ENCODE results near the gene CLDN4.
"Not testable (repeated sequence)": the region's sequence is repeated elsewhere in the genome, so short reads cannot be mapped to it uniquely, and the experiment has no call there.

The CLDN4 gene

DNA sequence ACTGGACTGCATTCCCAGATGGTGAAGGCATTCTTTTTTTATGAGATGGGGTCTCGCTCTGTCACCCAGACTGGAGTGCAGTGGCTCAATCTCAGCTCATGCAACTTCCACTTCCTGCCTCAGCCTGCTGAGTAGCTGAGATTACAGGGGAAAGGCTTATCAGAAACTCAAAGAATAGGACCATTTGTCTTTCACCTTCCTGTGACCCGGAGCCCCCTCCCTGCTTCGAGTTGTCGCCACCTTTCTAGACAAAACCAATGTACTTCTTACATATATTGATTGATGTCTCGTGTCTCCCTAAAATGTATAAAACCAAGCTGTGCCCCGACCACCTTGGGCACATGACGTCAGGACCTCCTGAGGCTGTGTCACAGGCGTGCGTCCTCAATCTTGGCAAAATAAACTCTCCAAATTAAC lies 13.3 kb downstream of the CLDN4 start:
- no peak for DNase-seq

DNA sequence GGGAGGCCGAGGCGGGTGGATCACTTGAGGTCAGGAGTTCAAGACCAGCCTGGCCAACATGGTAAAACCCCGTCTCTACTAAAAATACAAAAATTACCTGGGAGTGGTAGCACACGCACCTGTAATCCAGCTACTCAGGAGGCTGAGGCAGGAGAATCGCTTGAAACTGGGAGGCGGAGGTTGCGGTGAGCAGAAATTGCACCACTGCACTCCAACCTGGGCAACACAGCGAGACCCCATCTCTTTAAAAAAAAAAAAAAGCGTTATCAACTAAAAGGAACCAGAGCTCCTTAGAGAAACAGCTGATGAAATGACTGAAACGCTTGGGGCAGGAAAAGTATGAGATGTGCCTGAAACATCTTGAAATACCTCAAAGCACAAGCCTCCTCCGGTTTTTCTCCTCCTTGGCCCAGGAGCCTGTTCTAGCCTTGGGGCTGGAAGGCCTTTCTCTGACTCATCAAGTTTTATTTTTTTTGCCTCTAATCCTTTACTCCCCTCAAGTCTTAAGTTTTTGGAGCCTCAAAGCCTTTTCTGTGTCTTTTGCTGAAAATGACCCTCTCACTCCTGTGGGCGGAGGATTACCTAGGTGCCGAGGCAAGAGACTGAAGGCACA lies 14.2 kb downstream of the CLDN4 start:
- no peak for DNase-seq

DNA sequence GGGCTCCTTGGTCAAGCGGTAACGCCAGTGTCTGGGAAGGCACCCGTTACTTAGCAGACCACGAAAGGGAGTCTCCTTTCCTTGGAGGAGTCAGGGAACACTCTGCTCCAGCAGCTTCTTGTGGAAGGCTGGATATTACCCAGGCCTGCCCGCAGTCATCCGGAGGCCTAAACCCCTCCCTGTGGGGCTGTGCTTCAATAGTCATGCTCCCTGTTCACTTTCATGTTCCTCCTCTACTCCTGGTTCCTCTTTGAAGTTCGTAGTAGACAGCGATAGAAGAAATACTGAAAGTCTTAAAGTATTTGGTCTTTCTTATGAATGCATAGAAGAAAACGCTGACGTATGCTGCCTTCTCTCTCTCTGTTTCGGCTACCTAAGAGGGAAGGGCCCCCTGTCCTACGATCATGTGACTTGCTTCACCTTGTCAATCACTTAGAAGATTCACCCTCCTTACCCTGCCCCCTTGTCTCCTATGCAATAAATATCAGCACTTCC lies 15.0 kb downstream of the CLDN4 start:
- DNase-seq, result not testable (repeated sequence)

DNA sequence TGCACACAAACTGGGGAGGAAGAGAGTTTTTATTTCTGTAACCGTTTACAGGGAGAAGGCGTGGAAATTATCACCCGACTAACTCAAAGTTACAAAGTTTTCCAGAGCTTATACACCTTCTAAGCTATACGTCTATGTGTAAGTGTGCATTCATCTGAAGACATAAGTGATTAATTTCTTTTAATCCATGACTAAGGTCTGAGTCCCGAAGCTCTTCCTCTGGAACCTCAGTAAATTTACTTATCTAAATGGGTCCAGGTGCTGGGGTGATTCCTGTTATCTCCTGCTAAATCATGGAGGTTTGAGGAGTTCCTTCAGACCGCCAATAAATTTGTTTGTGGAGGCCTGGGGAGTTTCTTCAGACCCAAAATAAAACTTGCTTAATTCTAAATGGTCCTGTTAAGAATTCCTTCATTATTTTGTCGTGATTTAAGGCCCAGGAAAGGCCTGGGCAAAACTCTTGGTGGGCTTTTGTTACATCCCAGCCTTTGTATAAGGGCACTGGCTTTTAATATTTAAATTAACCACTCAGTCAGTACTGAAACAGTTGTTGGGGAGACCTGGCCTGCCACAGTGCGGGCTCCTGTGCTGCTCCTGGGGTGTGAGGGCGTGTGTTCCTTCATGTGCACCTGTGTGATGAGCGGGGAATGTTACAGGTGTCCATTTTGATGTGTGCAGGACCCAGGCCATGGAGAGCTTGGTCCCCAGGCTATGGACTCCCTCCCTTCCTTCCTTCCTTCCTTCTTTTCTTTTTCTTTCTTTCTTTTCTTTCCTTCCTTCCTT lies 17.3 kb downstream of the CLDN4 start:
- no peak for DNase-seq

DNA sequence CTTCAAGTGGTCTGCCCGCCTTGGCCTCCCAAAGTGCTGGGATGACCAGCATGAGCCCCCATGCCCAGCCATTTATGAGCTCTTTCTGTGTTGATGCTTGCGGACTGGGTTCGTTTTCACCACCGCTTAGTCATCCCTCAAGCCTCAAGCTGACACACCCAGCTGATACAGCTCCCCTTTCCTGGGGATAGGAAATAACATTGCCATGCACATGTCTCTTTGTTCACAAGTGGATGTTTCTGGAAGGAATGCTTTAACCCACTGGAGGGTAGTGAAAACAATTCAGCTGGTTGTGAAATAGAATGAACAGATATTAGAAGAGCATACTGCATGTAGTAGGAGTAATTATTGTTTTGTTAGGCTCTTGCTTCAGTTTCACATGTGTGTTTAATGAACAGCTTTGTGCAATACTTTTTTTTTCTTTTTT lies 20.0 kb downstream of the CLDN4 start:
- no peak for DNase-seq

DNA sequence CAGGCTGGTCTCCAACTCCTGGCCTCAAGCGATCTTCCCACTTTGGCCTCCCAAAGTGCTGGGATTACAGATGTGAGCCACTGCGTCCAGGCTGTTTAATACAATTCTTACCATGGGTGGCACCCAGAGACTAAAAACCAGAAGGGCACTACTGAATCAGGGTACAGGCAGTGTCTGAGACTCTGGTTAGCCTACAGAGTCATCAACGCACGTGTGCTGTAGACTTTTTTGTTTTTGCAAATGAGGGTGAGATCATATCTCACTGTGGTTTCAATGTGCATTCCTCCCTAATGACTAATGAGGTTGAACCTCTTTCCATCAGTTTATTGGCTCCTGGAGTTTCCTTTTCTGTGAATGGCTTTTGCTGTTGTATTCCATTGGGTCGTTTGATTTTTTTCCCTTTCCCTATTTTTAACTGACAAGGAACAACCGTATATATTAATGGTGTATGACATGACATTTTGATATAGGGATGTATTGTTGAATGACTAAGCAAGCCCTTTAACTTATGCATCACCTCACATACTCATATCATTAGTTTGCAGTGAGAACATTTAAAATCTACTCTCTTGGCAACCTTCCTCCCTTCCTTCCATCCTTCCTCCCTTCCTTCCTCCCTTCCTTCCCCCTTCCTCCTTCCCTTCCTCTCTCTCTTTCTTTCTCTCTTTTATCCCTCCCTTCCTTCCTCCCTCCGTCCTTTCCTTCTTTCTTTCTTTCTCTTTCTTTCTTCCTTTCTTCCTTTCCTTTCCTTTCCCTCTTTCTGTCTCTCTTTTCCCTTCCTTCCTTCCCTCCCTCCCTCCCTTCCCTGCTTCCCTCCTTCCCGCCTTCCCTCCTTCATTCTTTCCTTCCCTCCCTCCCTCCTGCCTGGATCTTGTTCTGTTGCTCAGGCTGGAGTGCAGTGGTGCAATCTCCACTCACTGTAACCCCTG lies 20.9 kb downstream of the CLDN4 start:
- DNase-seq, result peak; percentile 69

DNA sequence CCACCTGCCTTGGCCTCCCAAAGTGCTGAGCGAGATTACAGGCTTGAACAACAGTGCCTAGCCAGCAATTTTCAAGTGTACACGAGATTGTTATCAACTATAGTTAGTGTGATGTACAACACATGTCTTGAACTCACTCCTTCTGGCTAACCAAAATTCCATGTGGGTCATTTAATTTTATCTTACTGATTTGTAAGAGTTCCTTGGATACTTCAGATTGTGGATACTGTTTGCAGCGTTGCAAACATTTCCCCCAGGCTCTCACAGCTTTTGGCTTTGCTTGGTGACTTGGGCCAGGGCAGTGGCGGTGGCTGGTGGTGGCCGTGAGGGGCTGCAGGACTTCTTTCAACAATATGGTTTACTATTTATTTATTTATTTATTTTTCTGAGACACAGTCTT lies 21.7 kb downstream of the CLDN4 start:
- DNase-seq, result no peak

DNA sequence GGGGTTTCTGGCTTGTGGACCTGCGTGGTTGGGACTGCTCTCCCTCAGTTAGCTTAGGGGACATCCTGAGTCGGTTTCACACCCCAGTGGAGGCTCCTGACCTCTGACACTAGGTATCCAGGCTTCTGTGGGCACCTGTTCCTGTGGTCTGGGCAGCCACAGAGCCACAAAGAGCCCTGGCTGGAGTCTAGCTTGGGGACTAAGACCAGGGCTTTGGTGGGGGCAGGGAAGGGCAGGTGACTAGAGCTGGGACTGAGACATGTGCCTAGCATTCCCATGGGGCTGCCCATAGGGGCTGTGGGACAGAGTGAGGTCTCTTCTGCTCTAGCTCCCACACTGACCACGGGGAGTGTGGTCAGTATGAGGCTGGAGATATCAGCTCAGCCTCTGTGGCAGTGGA lies 26.1 kb downstream of the CLDN4 start:
- DNase-seq, result no peak

DNA sequence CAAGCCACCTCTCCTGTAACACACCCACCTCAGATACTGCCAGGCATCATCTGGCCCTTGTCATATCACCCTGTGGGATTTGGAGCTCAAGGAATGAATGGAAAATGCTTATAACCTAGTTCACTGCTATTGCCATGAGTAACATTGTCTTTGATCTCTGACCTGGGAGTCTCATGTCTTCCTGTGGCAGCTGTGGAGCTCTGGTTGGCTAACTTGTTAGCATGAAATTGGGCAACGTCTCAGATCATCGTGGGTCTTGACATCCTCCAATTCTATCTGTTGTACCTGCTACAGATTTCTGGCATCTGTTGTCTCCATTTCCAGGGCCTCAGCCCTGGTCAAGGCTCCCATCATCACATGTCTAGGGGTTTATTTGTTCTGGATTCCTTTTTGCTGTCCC lies 28.0 kb downstream of the CLDN4 start:
- no peak for DNase-seq

DNA sequence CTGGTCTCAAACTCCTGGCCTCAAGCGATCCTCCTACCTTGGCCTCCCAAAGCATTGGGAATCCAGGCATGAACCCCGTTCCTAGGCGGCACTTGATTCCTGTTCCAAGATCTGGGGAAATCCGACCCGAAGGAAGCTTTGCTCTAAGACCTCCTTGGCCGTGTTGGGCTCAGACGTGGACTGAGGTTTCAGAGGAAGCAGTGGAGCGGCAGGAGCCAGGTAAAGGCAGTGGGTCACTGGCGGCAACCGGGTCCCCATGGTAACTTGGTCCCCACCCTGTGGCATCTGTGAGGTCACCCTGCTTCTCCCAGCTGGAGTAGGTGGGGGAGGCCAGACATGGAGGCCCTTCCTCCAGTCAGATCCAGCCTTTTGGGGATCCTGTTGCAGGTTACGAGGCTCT lies 30.1 kb downstream of the CLDN4 start, which contains the start of gene TMEM270:
TSS of gene TMEM270 (plus strand) at position 301 of the 400 bp plus-strand sequence. CDS start at position 337, 36 bp downstream.
- DNase-seq, result no peak

DNA sequence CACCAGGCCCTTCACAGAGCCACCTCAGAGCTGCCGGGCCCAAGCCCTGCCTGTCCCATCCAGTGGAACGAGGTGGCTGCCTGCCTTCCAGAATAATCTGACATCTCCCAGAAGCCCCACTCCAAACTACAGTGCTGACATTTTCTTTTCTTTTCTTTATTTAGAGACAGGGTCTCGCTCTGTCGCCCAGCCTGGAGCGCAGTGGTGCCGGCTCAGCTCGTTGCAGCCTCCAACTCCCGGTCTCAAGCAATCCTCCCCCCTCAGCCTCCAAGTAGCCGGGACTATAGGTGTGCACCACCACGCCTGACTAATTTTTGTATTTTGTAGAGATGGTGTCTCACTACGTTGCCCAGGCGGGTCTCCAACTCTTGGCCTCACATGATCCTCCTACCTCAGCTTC lies 30.5 kb downstream of the CLDN4 start:
- DNase-seq, result no peak

DNA sequence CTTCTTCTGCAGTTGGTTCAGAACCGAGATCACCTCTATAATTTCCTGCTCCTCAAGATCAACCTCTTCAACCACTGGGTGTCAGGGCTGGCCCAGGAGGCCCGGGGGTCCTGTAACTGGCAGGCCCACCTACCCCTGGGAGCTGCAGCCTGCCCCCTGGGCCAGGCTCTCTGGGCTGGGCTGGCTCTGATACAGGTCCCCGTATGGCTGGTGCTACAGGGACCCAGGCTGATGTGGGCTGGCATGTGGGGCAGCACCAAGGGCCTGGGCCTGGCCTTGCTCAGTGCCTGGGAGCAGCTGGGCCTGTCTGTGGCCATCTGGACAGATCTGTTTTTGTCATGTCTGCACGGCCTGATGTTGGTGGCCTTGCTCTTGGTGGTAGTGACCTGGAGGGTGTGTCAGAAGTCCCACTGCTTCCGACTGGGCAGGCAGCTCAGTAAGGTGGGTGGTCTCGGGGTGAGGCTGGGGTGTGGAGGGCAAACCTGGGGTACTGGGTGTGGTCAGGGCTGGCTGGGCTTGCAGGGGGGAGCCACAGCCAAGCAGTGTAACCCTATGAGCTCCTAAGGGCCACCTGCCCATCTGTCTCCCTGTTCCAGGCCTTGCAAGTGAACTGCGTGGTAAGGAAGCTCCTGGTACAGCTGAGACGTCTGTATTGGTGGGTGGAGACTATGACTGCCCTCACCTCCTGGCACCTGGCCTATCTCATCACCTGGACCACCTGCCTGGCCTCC lies 34.4 kb downstream of the CLDN4 start:
- DNase-seq, result peak; percentile 73

DNA sequence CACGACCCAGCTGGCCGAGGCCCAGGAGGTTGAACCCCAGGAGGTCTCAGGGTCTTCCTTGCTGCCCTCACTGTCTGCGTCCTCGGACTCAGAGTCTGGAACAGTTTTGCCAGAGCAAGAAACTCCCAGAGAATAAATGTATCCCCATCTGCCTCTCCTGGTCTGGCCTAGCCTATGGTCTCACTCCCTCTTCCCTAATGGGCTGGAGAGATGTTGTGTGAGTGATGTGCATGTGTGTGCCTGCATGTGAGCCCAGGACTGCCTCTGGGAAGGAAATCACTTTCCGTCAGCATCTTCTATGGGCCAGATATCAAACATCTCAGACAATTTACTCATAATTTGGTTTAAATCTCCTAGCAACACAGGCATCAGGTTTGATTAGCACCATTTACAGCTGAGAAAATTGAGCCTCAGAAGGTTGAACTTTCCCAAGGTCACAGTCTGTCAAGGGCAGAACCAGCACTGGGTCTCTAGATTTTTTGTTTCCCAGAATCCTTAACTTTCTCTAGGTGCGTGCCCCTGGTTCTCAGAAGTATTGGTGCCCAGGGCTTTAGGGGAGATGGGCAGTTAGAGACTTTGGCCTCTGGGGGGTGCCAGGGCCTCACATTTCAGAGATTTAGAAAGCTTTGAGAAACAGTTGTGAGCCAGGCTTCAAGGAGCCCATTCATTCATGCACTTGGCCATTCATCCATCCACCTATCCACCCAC lies 35.1 kb downstream of the CLDN4 start:
- DNase-seq, result peak; percentile 73

DNA sequence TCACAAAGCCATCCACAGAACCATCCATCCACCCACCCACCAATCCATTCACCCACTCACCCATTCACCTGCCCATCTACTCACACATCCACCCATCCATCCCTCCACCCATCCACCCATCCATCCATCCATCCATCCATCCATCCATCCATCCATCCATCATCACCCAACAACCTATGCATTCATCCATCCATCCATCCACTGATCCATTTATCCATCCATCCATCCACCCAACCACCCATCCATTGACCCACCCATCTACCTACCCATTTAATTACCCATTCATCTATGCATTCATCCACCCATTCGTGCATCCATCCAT lies 35.6 kb downstream of the CLDN4 start:
- no peak for DNase-seq

DNA sequence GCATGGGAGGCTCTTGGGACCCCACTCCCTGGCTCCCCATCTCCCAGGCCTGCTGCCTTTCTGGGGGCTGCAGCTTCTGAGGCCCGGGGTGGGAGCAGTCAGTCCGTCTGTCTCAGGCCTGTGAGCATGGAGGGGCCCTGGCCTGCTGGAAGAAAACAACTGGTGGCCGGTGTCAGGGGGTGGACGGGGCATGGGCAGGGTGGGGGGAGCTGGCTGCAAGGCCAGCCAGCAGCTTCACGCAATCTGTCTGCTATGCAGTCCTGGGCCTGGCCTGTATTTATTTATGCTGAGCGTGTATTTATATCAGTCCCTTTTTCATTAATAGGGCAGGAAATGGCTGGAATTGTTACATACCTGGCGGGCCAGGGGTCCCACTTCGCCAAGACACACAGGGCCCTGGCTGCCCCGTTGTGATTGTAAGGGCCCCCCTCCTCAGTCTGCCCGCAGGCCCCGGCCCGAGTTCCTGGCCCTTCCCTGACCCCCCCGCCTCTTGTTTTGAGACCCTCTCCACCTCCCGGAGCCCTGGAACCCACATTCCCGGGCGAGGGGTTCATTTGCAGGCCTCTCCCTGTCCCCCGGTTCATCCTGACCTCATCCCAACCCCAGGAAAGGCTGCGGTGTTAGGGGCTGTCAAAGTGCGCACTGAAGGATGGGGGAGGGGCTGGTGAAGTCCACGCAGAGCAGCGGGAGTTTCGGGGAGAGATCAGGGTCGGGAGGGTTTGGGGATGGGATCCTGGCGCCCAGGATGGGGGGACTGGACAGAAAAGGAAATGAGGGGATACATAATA lies 38.4 kb downstream of the CLDN4 start:
- DNase-seq, result no peak

DNA sequence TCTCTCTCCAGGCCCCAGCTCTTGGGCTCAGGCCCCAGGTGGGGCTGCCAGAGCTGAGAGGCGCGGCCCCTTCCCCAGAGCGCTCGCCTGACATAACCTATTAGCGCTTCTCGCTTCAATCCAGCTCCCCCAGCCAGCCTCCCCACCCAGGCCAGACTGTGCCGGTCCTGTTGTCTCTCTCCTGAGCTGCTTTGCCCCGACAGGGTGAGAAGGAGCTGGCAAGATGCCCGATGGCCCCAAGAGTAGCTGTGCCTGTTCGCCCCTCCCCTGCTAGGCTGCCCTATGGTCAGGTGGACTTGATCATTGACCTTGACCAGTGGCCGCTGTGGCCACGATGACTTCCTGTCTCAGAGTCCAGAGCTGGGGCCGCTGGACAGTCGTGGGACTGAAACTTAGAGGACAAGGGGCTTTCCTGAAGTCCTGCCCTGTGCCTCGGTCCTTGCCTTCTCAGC lies 39.3 kb downstream of the CLDN4 start:
- no peak for DNase-seq

DNA sequence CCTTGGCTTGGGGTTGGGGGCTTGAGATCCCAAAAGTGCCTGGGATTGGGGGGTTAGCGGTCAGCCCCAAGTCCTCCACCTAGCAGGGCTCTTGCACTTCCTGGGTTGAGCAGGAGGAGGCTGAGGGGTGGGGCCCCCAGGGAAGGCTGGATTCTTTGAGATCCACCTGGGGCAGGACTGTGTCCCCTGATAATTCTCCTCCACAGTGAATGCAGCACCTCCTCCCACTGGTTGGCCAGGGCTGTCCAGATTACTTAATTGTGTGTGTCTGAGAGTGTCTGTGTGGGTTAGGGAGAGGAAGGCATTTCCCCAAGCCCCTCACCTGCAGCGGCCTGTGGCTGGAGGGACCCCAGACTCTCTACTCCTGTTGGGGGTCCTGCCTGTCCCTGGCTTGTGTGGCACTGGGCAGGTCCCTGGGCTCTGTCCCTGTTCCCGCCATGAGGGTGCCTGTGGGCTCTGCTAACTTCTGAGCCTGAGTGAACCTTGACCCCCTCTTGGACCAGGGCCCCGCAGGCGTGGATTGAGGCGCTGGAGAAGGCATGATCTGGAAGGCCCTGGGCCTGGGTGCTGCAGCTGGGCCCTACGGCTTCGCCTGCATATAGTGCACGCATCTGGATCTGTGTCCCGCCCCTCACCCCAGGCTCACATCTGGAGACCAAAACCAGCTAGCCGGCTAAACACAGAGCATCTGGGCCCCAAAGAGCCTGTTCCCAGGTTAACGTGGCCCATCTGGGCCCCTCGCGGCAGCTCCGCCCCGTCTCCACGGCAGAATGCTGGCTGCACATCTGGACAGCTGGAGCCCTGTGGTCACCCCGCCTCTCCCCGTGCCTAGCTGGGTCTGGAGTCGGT lies 40.6 kb downstream of the CLDN4 start:
- DNase-seq, result no peak

DNA sequence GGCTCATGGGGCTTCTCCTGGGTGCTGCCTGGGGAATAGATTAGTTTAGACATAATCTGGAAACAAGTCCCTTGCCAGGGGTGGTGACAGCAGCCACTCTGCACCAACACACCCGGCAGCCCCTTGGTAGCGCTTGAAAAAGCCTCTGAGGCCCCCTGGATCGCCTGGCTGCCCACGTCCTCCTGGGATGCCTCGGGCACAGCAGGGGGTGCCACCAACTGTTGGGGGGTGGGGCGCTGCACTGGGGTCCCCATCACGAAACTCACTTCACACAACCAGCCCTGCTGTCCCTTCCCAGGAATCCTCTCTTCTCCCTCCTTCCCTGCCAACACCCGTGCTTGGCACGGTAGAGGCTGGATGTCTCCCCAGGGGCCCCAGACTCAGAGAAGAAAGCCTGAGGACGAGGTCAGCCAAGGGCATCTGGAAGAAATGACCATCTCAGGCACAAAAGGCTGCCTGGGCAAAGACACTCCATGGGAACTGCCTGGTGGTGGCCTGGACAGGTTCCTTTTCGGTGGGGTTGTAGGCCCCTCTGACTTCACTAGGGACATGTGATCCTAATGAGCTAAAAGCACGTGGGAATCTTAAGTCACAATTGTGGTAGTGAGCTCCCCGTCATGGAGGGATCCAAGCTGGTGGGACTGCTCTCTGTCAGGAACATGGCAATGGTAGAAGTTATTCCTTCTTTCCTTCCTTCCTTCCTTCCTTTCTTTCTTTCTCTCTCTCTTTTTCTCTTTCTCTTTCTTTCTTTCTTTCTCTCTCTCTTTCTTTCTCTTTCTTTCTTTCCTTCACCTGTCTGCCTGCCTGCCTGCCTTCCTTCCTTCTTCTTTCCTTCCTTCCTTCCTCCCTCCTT lies 41.5 kb downstream of the CLDN4 start:
- no peak for DNase-seq

DNA sequence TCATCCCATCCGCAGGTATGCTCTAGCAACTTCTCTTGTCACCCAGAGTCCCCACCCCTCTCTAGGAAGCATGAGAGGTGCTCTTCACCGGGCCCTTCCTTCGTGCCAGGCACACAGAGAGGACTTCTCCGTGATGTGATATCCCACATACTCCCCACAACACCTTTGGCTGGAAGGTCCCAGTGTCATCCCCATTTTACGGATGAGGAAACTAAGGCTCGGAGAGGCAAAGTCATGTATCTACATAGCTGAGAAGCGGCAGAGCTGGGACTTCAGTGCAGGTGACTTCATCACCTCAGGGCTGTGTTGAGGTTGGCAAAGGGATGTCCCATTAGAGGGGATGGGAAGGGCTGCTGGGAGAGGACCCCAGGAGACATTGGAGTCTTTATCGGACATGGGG lies 45.6 kb downstream of the CLDN4 start:
- no peak for DNase-seq
